HG03139 (cell line): ENCODE measurements around the gene CYBA.

Experiments used
- ATAC-seq: cut with Tn5 transposase; IDR thresholded peaks from one replicate; pipeline ENCODE4 v1.9.1; 2021; ENCODE audit not compliant: unreplicated experiment

CYBA gene

GRCh38 chr16:88595101-88595500 lies 55.8 kb downstream of the CYBA start:
- ATAC-seq = no peak

- no peak for ATAC-seq
These were observed 56.9 kb downstream of the CYBA start for GRCh38 chr16:88593910-88594309.

- no peak for ATAC-seq
These were observed 57.4 kb downstream of the CYBA start for GRCh38 chr16:88593489-88593888.
